ENCODE results near the gene PAQR5.

PAQR5 gene

DNA sequence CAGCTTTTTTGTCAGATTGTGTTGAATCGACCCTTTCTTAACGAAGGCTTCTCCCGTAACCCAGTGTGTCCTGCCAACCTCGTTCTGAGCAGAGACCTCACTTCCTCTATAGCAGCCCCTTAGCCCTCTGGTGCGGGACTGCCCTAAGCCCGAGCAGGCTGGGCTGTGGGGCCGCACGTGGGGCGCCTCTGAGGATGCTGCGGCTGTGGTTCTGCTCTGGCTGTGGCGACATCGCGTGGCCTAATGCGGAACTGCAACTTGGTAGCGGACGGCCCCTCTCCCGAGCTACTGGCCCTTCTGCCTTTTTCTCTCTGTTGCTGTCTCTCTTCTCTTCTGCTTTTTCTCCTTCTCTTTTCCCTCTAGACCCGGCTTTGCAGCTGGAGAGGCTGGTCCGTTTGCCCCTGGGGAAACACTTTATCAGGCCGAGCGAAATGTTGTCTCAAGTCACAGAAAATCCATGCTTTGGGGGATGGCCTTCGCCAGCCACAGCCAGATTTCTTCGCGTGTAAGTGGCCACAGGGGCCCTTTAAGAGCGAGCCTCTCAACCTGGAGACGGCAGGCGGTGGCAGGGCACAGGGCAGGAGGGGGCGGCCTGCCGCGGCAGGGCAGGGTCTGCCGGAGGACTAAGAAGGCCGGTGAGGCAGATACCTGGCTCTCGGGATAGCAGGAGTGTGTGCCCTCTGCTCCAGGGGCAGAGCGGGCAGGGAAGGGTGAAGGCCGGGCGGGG, 96.0 kb downstream of the PAQR5 start:
- H3K4me3 ChIP-seq (ENCODE audit: low read length), result no peak overlapping the region
- peak; percentile 93 for TF ChIP-seq CTCF (IDR thresholded peaks at IDR 0.05; ENCODE audit: insufficient read depth, low read depth, low read length, missing control alignments)
- DNase-seq (ENCODE audit: low read depth), result peak; percentile 67

GRCh38 chr15:69395460-69395859, 96.7 kb downstream of the PAQR5 start:
- H3K4me3 ChIP-seq (ENCODE audit: low read length), result no peak overlapping the region
- no peak for TF ChIP-seq CTCF (IDR thresholded peaks at IDR 0.05; ENCODE audit: insufficient read depth, low read depth, low read length, missing control alignments)
- DNase-seq (ENCODE audit: low read depth), result no peak

- no peak for TF ChIP-seq CTCF (IDR thresholded peaks at IDR 0.05; ENCODE audit: insufficient read depth, low read depth, low read length, missing control alignments)
- no peak overlapping the region for H3K4me3 ChIP-seq (ENCODE audit: low read length)
- DNase-seq (ENCODE audit: low read depth), result no peak
Measured at GRCh38 chr15:69395991-69396390, 97.3 kb downstream of the PAQR5 start.

DNA sequence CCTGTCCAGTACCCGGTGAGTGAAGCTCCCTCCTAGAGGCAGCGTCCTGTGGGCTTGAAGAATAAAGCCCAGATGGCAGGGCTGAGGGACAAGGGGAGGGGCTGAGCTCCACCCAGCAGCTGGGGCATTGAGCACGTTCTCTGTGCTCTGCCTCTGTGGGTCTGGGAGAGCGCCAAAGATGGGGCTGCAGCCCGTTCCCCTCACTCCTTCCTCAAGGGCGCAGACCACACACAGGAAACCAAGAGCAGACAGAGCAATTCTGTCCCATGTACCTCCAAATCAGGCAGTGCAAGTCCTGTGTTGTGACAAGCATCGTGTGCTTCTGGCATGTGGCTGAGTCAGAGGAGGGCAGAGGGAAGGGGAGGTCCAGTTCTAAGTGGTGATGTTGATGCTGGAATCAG, 99.8 kb downstream of the PAQR5 start:
- no peak overlapping the region for H3K4me3 ChIP-seq (ENCODE audit: low read length)
- peak; percentile 58 for DNase-seq (ENCODE audit: low read depth)
- TF ChIP-seq CTCF (IDR thresholded peaks at IDR 0.05; ENCODE audit: insufficient read depth, low read depth, low read length, missing control alignments), result no peak

DNA sequence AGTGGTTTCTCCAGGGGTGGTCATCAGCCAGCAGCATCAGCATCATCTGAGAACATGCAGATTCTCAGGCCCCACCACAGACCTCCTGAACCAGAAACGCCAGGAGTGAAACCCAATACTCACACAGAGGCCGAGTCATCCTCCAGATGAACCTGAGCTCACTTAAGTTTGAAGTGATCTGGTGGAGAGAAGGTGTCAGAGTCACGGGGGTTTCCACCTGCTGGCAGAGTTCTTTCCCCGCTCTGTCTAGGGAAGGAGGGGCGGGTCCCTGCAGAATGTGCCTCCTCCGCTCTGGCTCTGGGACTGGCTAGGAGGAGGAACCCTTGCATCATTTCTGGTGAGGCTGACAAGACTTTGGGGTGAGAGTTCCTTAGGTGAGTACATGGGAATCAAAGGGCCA, 102.1 kb downstream of the PAQR5 start:
- no peak overlapping the region for H3K4me3 ChIP-seq (ENCODE audit: low read length)
- TF ChIP-seq CTCF (IDR thresholded peaks at IDR 0.05; ENCODE audit: insufficient read depth, low read depth, low read length, missing control alignments), result no peak
- DNase-seq (ENCODE audit: low read depth), result no peak

GRCh38 chr15:69402816-69403215, 104.1 kb downstream of the PAQR5 start:
- no peak for TF ChIP-seq CTCF (IDR thresholded peaks at IDR 0.05; ENCODE audit: insufficient read depth, low read depth, low read length, missing control alignments)
- no peak for DNase-seq (ENCODE audit: low read depth)
- no peak overlapping the region for H3K4me3 ChIP-seq (ENCODE audit: low read length)

- DNase-seq (ENCODE audit: low read depth), result peak; percentile 49
Measured at GRCh38 chr15:69403594-69403993, 104.9 kb downstream of the PAQR5 start.

More at GRCh38 chr15:69403594-69403993, 104.9 kb downstream of the PAQR5 start:
- TF ChIP-seq CTCF (IDR thresholded peaks at IDR 0.05; ENCODE audit: insufficient read depth, low read depth, low read length, missing control alignments), result no peak
- H3K4me3 ChIP-seq (ENCODE audit: low read length), result no peak overlapping the region

Data from epithelial cell of esophagus (primary cell).